ENCODE data around the gene GPR17.

The GPR17 gene

DNA sequence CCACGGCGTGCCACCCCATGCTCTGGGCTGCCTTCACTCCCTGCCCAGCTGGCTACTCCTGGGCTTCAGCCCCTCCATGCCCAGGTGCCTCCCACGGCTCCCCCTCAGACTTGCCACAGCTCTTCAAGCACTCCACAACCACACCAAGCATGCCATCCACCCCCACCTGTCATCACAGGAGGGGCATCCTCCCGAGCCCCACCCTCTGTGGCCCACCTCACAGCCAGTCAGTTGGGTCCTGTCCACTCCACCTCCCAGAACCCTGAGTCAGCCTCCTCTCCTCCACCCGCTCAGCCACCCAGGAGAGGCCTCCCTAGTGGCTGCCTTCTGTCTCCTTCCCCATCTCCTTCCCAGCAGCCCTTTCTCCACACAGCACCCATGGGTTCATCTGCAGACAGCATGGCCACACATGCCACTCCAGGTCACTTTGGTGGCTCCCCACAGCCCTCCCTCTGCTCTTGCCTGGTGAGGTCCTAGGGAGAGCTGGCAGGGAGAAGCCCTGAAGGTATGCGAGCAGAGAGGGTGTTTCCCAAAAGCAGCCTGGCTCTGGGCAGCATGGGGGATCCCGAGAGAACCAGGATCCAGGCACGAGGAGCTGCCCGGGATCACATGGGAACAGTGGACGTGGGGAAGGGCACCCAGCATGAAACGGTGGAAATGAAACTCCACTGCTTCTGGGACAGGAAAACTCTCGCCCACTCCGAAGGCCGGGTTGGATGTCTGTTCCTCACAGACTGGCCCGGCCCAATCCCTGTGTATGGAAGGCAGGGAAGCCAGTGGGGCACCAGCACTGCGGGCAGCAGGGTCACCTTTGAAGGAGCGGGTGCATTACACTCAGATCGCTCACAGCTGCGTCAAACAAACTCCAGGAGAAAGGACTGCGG, 26.6 kb downstream of the GPR17 start:
- no peak for DNase-seq

DNA sequence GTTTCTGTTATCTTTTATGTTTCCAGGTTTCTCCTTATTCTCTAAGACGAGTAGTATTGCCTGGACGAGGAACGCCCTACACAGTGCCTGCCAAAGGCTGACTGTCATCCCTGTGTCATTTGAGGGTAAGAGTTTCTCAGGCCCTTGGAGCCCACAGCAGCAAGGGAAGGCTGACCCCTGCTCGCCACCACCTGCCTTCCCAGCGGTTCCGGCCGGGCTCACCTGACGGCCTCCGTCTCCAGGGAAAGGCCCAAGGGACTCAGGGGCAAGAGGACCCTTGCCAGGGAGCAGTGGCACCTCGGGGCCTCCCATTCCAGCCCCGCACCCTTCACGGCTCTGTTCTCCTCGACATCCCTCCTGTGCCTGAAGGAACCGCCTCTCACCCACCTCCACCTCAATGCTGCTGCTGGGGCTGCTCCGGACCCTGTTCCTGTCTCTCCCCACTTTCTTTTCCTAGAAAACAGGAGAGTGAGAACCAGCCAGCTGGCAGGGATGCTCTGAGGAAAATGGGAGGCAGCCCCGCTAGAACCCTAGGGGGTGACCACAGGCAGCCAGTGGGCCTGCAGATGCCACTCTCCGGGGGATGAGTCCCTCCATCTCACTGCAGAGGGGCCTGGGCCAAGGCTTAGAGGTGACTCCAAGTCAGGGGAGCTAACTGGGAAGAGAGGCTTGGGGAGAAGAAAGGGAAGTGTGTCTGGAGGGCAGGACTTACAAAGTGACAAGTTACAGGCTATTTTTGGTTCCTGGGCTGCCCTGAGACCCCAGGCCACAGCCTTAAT, 27.5 kb downstream of the GPR17 start:
- DNase-seq: no peak

DNA sequence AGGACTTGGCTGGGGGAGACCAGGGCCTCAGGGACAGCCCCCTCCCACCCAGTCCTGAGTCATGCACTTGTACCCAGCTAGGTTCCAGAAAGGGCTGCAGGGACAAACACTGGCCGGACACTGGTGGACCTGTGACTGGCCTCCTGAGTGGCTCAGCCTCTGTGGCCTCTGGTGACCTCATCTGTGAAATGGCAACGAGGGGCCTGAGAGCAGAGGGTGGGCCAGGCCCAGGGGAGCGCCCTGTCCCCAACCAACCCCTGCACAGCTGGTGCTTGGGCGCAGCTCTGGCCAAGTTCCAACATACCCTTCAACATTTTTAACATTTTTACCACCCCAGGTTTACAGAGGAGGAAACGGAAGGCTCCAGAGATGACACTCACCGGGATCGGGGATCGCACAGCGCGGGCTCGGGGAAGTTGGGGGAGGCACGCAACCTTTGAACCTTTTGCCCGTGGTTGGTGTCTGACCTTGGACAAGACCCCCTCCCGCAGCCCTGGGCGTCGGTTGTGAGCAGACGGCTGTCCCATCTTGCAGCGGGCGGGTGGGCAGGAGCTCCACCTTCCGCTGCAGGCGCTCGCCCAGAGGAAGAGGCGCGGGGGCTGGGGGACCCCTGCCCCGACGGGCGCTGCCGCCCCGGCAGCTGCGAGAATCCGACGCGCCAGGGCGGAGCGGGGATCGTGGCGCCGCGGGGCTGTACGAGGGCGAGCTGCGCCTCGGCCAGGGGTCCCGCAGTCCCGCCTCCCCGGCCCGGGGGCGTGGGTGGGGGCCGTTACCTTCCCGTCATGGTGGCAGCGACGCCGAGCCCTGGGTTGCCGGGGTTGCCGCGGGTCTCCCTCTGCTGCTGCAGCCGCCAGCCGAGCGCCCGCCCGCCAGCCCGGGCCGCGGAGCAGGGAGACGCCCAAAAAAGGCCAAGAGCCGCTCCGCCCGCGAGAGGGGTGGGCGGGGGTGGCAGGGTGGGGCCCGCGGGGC, 28.6 kb downstream of the GPR17 start:
- DNase-seq: no peak

DNA sequence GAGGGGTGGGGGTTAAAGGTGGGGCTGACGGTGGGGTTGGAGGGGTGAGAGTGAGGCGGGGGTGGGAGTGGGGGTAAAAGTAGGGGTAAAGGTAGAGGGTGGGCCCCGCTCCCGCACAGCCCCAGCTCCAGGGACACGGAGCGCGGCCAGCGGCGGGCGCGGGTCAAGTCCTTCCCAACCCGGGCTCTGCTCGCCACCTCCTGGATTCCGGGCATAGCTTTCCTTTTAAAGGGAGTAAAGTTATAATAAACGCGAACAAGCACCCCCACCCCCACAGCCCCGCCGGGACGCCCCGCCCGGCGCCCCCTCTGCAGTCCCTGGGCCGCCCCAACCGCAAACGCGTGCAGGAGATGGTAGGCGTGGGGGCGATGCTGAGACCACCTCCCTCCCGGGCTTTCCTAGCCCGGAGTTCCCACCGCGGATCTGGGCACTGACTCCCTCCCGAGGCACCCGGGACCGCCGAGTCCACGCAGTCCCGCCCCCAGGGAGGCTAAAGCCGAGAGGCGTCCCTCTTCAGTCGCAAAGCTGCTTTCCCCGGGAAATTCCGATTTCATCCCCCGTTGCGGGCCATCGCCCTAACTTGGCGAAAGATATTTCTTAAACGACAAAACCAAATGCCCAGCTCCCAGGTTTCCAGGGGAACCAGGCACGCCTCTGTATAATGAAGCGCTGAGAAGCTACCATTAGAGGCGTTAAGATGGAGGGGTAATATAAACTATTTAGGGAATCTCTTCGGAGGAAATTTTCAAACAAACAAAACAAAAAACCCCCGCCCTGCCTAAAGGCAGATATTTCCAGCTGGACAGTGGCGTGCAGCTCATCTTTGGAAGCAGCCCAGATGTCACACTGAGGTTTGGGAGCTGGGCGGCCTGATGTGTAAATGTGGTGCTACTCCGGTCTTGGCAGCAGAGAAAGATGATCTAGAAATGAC, 29.6 kb downstream of the GPR17 start, which contains the start of gene LIMS2:
LIMS2 (minus strand) TSS at position 200 of the 931 bp plus-strand sequence. CDS start 506 bp downstream, outside the sequence.
- no peak for DNase-seq

DNA sequence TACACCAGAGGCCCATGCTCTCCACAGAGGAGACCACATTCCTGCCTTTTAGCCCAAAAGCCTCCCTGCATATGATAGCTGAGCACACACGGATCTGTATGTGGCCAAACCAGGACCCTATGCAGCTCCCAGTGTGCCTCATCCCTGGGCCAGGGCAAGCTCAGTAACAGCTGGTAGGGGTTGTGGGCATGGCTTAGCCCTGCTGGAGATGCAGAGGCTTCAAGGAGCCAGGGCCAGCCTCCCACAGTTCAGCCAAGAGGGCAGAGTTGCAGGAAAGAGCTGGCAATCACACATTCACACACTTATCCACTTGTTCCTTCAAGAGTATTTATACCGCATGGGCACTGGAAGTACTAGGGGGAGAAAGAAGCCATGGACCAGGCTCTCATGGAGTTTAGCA, 31.0 kb downstream of the GPR17 start:
- DNase-seq: no peak

DNA sequence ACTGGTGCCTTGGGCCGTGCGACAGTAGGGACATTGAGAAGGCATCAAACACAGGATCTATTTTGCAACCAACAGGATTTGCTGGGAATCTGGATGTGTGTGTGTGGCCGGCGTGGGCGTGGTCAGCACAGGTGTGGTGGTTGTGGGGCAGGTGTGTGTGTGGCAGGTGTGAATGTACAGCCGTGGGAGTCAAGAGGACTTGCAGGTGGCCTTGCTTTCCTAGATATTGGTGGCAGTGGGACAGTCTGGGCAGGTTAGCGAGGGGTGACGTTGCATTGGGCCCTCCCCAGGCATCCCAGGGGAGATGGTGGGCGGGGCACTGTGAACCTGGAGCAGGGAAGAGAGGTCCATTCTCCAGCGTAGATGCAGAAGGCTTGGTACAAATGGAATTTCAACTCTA, 32.6 kb downstream of the GPR17 start:
- no peak for DNase-seq

DNA sequence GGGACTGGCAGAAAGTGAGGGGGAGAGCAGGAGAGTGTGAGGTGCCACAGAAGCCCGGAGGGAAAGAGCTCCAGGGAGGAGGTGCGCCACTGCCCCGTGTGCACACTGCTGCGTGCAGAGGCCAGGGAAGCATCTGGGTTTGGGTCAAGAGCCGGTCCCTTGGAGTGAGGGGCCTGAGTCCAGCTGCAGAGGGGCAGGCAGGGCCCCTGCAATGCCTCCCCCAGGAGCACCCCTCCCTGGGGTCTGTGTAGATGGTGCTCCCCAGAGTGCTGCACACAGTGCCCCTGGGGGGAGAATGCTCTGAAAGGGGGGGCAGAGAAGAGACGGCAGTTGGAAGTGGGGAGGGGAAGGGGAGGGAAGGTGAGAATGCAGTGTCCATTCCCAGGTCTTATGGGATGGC, 33.0 kb downstream of the GPR17 start:
- DNase-seq: no peak

DNA sequence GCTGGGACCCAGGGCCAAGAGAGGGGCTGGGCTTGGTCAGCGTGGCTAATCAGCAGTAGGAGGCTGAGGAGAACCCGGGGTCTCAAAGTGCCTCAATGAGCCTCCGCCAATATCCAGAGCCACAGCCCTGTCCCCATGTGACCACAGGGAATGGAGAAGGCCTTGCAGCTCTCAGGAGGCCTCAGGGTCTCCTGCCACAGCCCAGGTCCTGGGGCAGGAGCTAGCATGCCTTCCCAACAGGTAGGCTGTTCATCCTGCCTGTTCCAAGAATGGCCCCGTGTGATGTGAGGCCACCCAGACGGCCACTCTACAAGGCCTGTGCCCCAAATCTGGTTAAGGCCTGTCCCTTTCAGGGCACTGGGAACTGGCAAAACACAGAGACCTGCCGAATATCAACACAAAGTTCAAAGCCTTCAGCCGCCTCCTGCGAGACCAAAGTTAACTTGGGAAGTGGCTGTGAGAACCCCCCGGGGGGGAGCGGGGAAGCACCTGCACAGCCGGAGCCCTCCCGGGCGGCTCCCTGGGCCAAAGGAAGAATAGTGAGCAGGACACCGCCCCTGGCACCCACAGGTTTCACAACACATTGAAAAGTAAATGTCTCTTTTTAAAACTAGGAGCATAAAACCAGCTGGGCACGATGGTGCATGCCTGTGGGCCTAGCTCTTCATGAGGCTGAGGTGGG, 33.9 kb downstream of the GPR17 start:
- DNase-seq: no peak

DNA sequence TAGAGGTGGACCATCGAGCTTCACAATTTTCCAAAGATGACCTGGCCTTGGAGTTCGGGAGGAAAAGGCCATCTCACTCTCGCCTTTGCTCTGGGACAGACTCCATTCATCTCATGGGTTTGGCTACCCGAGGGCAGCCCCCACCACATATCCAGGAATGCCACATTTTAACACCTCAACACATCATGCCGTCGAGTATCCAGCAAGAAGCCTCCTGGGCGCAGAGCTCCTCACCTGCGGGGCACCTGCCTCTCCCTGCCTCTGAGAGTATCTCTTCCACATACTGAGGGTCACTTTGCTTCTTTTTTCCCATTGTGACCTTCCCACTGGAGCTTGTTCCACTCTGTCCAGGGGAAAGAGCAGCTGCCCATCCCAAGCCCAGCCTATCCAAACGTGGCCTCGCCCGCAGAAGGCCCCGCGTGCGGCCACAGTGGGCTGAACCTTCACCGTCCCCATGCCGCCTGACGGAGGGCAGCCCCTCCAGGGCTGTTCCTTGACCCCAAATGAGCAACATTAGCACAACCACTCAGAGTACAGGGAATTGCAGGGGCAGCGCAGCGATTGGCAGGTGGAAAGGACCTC, 34.8 kb downstream of the GPR17 start:
- no peak for DNase-seq

DNA sequence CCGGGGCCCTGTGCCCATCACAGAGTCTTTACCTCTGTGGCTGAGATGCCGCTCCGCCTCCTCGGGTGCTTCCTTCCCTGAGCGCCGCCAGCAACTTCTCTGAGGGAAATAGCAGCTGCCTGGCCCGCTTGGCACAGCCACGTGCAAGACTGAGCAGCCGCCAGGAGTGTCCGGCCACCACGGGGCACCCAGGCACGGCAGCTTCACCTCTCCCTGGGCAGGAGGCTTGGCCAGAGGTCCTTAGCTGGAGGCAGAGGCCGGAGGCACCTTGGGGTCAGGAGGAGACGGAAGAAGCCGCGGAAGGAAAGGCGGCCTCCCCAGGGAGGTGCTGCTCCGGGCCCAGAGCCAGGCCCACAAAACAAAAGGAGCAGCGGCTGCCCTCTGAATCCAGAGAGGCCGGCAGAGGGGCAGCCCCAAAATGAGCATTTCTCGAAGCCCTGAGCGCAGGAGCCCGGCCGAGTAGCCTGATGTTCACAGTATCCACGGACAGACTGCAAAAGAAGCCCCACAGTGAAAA, 35.4 kb downstream of the GPR17 start:
- DNase-seq: no peak

DNA sequence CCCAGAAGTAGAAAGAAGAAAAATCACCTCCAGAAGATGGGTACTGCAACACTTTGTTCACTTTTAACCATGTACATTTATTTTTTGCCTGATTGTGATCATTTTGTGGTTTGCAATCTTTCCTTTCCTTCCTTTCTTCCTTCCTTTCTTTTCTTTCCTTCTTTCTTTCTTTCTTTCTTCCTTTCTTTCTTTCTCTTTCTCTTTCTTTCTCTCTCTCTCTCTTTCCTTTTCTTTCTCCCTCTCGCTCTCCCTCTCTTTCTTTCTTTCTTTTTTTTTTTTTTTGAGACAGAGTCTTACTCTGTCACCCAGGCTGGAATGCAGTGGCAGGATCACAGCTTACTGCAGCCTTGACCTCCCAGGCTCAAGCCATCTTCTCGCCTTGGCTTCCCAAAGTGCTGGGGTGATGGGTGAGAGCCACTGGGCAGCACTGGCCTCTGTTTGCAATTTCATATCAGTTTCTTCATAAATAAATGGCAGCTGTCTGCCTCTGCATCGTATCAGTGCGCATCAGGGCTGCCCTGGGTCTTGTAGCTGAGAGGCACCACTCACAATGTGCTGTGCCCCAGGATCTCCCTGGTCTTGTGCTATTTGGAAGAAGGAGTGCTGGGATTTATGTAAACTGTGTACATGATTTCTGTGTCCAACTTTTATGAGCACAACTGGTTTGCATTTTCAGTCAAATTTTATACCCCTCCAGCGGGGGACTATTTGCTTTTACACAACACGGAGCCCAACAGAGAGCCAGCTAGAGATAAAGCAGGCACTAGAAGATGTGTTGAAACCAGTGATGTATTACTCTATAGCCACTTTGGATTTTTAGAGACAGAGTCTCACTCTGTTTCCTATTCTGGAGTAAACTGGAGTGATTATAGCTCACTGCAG, 36.3 kb downstream of the GPR17 start:
- no peak for DNase-seq

DNA sequence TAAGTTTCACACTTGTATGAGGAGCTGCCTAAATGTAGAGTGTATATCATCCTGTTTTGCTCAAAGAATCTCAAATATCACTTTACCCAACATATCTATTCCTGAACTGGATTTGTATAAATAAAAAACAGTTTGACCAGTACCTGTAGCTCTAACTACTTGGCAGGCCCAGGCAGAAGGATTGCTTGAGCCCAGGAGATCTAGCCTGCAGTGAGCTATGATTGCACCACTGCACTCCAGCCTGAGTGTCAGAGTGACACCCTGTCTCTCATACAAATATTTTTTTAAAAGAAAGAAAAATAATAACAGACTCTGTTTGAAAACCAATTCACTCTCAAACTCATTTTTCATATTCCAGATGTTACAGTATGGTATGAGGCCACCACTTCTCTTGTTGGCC, 37.1 kb downstream of the GPR17 start:
- no peak for DNase-seq

DNA sequence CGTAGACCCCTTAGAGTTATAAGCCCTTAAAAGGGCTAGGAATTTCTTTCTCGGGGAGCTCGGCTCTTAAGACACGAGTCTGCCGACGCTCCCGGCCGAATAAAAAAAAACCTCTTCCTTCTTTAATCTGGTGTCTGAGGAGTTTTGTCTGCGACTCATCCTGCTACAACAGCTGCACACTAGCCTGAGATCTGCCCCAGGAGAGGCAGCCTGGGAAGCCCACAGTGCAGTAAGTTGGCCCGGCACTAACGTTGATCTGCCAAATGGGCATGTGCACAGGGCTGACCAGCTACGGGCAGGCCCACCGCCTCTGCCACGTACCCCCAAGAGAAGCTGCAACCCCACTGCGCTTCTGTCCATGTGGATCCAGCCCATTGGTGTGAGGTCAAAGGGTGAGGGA, 37.8 kb downstream of the GPR17 start:
- no peak for DNase-seq

DNA sequence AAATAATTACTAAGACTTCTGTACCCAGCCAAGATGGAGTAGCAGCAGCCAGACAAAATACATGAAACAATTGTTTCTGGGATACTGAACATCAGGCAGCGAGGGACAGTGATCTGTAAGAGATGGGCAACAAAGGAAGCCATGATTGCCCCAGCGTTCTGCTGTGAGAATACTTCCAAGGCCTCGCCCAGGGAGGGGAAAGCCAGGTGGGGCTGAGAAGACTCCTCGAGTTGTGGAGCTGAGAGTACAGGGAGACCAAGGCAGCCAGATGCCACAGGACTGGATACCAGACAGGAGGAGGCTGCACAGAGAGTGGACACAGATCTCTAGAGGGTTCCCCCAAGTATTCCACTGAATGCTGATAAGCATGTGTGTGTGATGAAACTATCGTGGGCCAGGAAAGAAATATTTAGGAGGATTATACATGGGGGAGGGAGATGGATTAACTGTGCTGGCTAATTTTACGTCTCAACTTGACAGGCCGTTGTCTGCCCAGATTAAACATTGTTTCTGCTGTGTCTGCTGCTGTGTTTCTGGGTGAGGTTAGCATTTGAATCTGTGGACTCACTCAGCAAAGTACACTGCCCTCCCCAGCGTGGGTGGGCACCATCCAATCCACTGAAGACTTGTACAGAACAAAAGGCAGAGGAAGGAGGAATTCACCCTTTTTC, 39.6 kb downstream of the GPR17 start:
- DNase-seq: no peak

DNA sequence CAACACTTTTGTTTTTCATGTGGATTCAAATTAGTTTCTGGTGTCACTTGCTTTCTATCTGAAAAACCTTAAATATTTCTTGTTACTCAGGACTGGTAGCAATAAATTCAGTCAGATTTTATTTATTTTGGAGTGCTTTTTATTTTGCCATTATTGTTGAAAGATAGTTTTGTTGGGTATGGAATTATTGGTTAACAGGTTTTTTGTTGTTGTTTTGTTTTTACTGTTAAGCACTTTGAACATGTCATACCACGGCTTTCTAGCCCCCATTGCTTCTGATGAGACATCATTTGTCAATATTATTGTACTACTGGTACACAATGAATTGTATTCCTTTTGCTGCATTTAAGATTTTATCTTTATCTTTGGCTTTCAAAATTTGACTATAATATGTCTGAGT, 42.5 kb downstream of the GPR17 start:
- DNase-seq: no peak

DNA sequence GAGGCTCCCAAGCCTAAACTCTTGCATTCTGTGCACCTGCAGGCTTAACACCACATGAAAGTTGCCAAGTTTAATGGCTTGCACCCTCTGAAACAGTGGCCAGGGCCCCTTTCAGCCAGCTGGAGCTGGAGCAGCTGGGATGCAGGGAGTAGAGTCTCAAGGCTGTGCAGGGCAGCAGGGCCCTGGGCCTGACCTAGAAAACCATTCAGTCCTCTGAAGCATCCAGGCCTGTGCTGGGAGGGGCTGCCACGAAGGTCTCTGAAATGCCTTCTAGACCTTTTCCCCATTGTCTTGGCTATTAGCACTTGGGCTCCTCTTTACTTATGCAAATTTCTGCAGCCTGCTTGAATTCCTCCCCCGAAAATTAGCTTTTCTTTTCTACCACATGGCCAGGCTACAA, 44.7 kb downstream of the GPR17 start:
- no peak for DNase-seq

DNA sequence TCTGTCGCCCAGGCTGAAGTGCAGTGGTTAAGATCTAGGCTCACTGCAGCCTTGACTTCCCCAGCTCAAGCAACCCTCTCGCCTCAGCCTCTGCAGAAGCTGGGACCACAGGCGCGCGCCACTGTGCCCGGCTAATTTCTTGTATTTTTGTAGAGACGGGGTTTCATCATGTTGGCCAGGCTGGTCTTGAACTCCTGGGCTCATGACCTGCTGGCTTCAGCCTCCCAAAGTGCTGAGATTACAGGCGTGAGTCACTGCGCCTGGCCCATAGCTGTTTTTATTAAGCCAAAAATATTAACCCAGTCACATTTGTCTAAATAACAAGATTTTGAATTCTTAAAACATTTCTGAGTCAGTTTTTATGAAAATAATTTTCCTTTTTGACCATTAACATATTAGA, 49.0 kb downstream of the GPR17 start:
- DNase-seq: no peak
